ENCODE measurements around the gene DACT2. TPM values are rescaled to one million over a fixed set of nuclear protein-coding genes. Genes with fewer than 3 reads are reported as not detected.

Gene DACT2
- total and polyA plus RNA-seq, 2 of the 8 experiments (the other 6 are each of a cell fraction or from before 2014, with no cell fraction given): 2.9 to 3.1 TPM

GRCh38 chr6:168294901-168295300, 24.7 kb downstream of the DACT2 start:
- no peak for TF ChIP-seq TAF7 (optimal IDR thresholded peaks at IDR 0.05; ENCODE audit: borderline replicate concordance, low read depth, low read length)
- no peak for TF ChIP-seq SIX5 (IDR thresholded peaks at IDR 0.05; ENCODE audit: low read depth, low read length)
- TF ChIP-seq EZH2 (IDR thresholded peaks at IDR 0.05; ENCODE audit: low read depth, low read length, severe bottlenecking): no peak
- no peak for TF ChIP-seq CTBP2 (IDR thresholded peaks at IDR 0.05; ENCODE audit: borderline replicate concordance, insufficient read depth, insufficient read length, low read length)
- Histone ChIP-seq H3K56ac (replicated peaks; ENCODE audit: insufficient read length, low read depth, low read length) (no peak overlapping the region), H2BK5ac (ENCODE audit: low read depth, low read length) (no peak overlapping the region), H4K5ac (ENCODE audit: insufficient read length, low read depth, low read length) (no peak overlapping the region), H3K79me1 (ENCODE audit: low read depth, low read length) (no peaks in the 10 kb centered on the region), H3K4ac (replicated peaks; ENCODE audit: insufficient read length, low read depth, low read length) (no peak overlapping the region), H3K14ac (ENCODE audit: insufficient read length) (no peak overlapping the region), H3K79me2 (ENCODE audit: control insufficient read depth in 1 of 2, insufficient read depth in 2 of 2, low read length in 2 of 2) (no peaks in the 10 kb centered on the region), H4K8ac (ENCODE audit: extremely low read depth, insufficient read depth, low read length) (no peak overlapping the region), H3K23me2 (ENCODE audit: low read depth, low read length) (no peaks in the 10 kb centered on the region), H4K91ac (replicated peaks; ENCODE audit: insufficient read length, low read length) (no peak overlapping the region), H2BK120ac (replicated peaks; ENCODE audit: low read depth, low read length) (no peak overlapping the region), H3K18ac (ENCODE audit: extremely low read depth, low read length) (no peak overlapping the region), H3K9me3 (ENCODE audit: insufficient read depth in 2 of 2, low read depth in 1 of 2, low read length in 1 of 2) (no peaks in the 10 kb centered on the region; a peak in 1 of 4 replicates), H3K27me3 (replicated peaks in 1 of 4; ENCODE audit: control insufficient read depth in 3 of 4, extremely low read depth in 1 of 4, insufficient read depth in 3 of 4, low read length in 3 of 4) (peaks cover 0 to 3% (median 1%) of the 10 kb centered on the region in 4 experiments; a peak in 5 of 7 replicates), H2BK15ac (ENCODE audit: low read length) (no peak overlapping the region), H3K27ac (ENCODE audit: low read depth, low read length) (no peak overlapping the region), H3K4me1 (replicated peaks in 1 of 4; ENCODE audit: control insufficient read depth in 3 of 4, insufficient read depth in 4 of 4, low read length in 3 of 4) (no peaks in the 10 kb centered on the region), H3K4me3 (ENCODE audit: extremely low read depth in 1 of 4, insufficient read depth in 2 of 4, low read depth in 3 of 4, low read length in 4 of 4) (no peak overlapping the region), H3K36me3 (ENCODE audit: control insufficient read depth in 2 of 4, insufficient read depth in 4 of 4, low read length in 3 of 4) (no peaks in the 10 kb centered on the region), H2AFZ (ENCODE audit: low read length) (no peak overlapping the region), H3K9ac (replicated peaks in 1 of 4; ENCODE audit: extremely low read depth in 1 of 4, low read depth in 3 of 4, low read length in 3 of 4) (no peak overlapping the region), H2AK5ac (ENCODE audit: low read depth, low read length) (no peak overlapping the region), H3K23ac (ENCODE audit: insufficient read length) (no peak overlapping the region), H3K4me2 (ENCODE audit: insufficient read depth in 1 of 2, low read depth in 2 of 2, low read length in 2 of 2) (no peak overlapping the region), H2BK20ac (ENCODE audit: low read length) (no peak overlapping the region), H4K20me1 (replicated peaks in 1 of 2; ENCODE audit: control insufficient read depth in 1 of 2, insufficient read depth in 2 of 2, low read length in 2 of 2) (no peaks in the 10 kb centered on the region), H2BK12ac (ENCODE audit: low read depth, low read length) (no peak overlapping the region)
- ChIA-PET CTCF (ENCODE audit: partially characterized antibody) (interaction anchor here (3.6 kb wide), 1 partner anchor 10 kb away, joined by 8 read pairs; no protein-coding TSS in a partner anchor), POLR2A (ENCODE audit: partially characterized antibody) (no interaction called here)
- 93% methylated on average over 7 of the region's 7 CpGs; no CpG with 5 or more reads in 1 of the 2 experiments for WGBS, 2 experiments (ENCODE audit: extremely low coverage in 1 of 2, insufficient coverage in 1 of 2, insufficient read length in 1 of 2, insufficient replicate concordance in 2 of 2, low coverage in 1 of 2, low lambda C conversion rate in 2 of 2, missing lambda C conversion rate in 1 of 2)
- no peak for FAIRE-seq
- no peak for DNase-seq (ENCODE audit: low read depth in 1 of 2, low spot score in 2 of 2)
